DND-41 (cell line): ENCODE data around the gene CMYA5.
"Not testable (repeated sequence)": the region's sequence is repeated elsewhere in the genome, so short reads cannot be mapped to it uniquely, and the experiment has no call there.

Experiments used
- ATAC-seq: fragments of 200-7000 bp; cut with Tn5 transposase; 3 replicates; pipeline ENCODE4 v1.9.1; 2021; ENCODE audit warnings: low read depth; ENCODE audit not compliant: insufficient read depth
- DNase-seq: peaks from one replicate; pipeline ENCODE4 v3.0.0-alpha.2; 2020
- H2AFZ ChIP-seq: 2 replicates; pipeline ENCODE4 v1.6.0; 2012; ENCODE audit warnings: low read depth, low read length
- H3K27ac ChIP-seq: 2 replicates; pipeline ENCODE4 v1.5.1; 2012; ENCODE audit warnings: low read length, inconsistent platforms
- H3K27me3 ChIP-seq: fragments of 200-600 bp; sonication (generic); 2 replicates; pipeline ENCODE4 v1.6.0; 2012; ENCODE audit warnings: low read length, mild to moderate bottlenecking, inconsistent platforms; ENCODE audit not compliant: insufficient read depth, poor library complexity
- H3K36me3 ChIP-seq: 2 replicates; pipeline ENCODE4 v1.5.1; 2012; ENCODE audit warnings: low read length, inconsistent platforms; ENCODE audit not compliant: insufficient read depth
- H3K4me1 ChIP-seq: 2 replicates; pipeline ENCODE4 v1.5.1; 2012; ENCODE audit warnings: mild to moderate bottlenecking, low read length; ENCODE audit not compliant: insufficient read depth
- H3K4me2 ChIP-seq: 2 replicates; pipeline ENCODE4 v1.6.0; 2012; ENCODE audit warnings: mild to moderate bottlenecking, moderate library complexity, low read length, inconsistent platforms; ENCODE audit not compliant: insufficient read depth
- H3K4me3 ChIP-seq, 2 experiments: fragments of 200-600 bp in 1 of 2; shearing (Covaris generic) in 1 of 2; 2 replicates each; pipeline ENCODE4 v1.5.1; 2012 to 2016; ENCODE audit warnings: inconsistent platforms in 2 of 2, low read length in 2 of 2, mild to moderate bottlenecking in 2 of 2, low read depth in 1 of 2, moderate library complexity in 1 of 2
- H3K79me2 ChIP-seq: 2 replicates; pipeline ENCODE4 v1.6.0; 2012; ENCODE audit warnings: low read length, inconsistent platforms; ENCODE audit not compliant: insufficient read depth
- H3K9ac ChIP-seq: 2 replicates; pipeline ENCODE4 v1.6.0; 2012; ENCODE audit warnings: low read depth, mild to moderate bottlenecking, inconsistent platforms, low read length, moderate library complexity
- H3K9me3 ChIP-seq: 2 replicates; pipeline ENCODE4 v1.5.1; 2012; ENCODE audit warnings: low read length, moderate library complexity, mild to moderate bottlenecking, inconsistent platforms; ENCODE audit not compliant: insufficient read depth, severe bottlenecking
- H4K20me1 ChIP-seq: 2 replicates; pipeline ENCODE4 v1.6.0; 2012; ENCODE audit warnings: low read length; ENCODE audit not compliant: insufficient read depth
- EZH2 ChIP-seq: IDR thresholded peaks from 3 replicates; pipeline ENCODE4 v1.6.1; 2012; ENCODE audit warnings: borderline replicate concordance, low read depth, mild to moderate bottlenecking, moderate library complexity, low read length, inconsistent platforms; ENCODE audit not compliant: severe bottlenecking
- TF ChIP-seq, protein P1 (sequence below): IDR thresholded peaks from 2 replicates; pipeline ENCODE4 v1.5.1; 2012; ENCODE audit warnings: borderline replicate concordance, low read length, moderate library complexity, mild to moderate bottlenecking; ENCODE audit not compliant: poor library complexity, severe bottlenecking; ENCODE audit errors: extremely low read depth

Gene CMYA5

DNA sequence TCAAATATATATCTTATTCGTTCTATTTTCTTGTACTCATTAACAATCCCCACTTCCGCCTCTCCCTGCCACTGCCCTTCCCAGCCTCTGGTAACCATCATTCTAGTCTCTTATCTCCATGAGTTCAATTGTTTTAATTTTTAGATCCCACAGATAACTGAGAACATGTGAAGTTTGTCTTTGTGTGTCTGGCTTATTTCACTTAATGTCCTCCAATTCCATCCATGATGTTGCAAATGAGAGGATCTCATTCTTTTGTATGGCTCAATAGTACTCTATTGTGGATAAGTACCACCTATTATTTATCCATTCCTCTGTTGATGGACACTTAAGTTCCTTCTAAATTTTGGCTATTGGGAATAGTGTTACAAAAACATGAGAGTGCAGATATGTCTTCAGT lies 17.2 kb upstream of the CMYA5 start:
- Histone ChIP-seq H3K27ac (no peak overlapping the region), H3K4me3 (no peak overlapping the region), H3K27me3 (no peaks in the 10 kb centered on the region), H3K4me2 (no peak overlapping the region), H3K9me3 (no peaks in the 10 kb centered on the region), H3K36me3 (peaks cover 69% of the 10 kb centered on the region), H3K4me1 (no peaks in the 10 kb centered on the region), H3K9ac (no peak overlapping the region), H2AFZ (no peak overlapping the region), H4K20me1 (no peaks in the 10 kb centered on the region), H3K79me2 (peaks cover 14% of the 10 kb centered on the region; the same call in 1 of the 2 replicates)
- TF ChIP-seq EZH2 = no peak
- TF ChIP-seq, protein P1, sequence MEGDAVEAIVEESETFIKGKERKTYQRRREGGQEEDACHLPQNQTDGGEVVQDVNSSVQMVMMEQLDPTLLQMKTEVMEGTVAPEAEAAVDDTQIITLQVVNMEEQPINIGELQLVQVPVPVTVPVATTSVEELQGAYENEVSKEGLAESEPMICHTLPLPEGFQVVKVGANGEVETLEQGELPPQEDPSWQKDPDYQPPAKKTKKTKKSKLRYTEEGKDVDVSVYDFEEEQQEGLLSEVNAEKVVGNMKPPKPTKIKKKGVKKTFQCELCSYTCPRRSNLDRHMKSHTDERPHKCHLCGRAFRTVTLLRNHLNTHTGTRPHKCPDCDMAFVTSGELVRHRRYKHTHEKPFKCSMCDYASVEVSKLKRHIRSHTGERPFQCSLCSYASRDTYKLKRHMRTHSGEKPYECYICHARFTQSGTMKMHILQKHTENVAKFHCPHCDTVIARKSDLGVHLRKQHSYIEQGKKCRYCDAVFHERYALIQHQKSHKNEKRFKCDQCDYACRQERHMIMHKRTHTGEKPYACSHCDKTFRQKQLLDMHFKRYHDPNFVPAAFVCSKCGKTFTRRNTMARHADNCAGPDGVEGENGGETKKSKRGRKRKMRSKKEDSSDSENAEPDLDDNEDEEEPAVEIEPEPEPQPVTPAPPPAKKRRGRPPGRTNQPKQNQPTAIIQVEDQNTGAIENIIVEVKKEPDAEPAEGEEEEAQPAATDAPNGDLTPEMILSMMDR = no peak
- no peak for ATAC-seq
- no peak for DNase-seq

DNA sequence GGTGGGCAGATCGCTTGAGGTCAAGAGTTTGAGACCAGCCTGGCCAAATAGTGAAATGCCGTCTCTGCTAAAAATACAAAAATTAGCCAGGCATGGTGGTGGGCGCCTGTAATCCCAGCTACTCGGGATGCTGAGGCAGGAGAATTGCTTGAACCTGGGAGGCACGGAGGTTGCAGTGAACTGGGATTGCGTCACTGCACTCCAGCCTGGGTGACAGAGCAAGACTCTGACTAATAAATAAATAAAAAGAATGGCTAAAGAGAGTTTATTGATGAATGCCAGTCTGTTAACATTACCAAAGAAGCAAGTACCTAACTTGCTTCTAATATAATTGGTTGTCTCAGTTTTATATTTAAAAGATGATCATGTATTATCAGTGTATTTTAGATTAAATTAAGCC lies 13.3 kb upstream of the CMYA5 start:
- not testable (repeated sequence) for H3K27ac ChIP-seq, H3K9ac ChIP-seq, H2AFZ ChIP-seq, H4K20me1 ChIP-seq, ATAC-seq, H3K4me3 ChIP-seq, H3K27me3 ChIP-seq, H3K9me3 ChIP-seq, H3K4me2 ChIP-seq, H3K4me1 ChIP-seq, DNase-seq
- peaks cover 64% of the 10 kb centered on the region for H3K36me3 ChIP-seq
- peaks cover 14% of the 10 kb centered on the region; the same call in 1 of the 2 replicates for H3K79me2 ChIP-seq

DNA sequence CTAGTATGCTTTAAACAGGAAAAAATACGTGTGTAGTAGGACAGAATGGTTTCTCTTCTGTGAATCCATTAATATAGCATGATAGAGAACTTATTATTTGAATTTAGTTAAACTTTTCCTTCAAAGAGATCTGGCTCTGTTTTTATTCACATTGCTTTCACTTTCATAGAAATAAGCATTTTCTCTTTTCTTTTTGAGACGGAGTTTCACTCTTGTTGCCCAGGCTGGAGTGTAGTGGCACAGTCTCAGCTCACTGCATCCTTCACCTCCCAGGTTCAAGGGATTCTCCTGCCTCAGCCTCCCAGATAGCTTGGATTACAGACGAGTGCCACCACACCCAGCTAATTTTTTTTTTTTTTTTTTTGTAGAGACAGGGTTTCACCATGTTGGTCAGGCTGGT lies 7.5 kb upstream of the CMYA5 start:
- not testable (repeated sequence) for ATAC-seq, H4K20me1 ChIP-seq, H3K4me3 ChIP-seq, H3K9ac ChIP-seq, DNase-seq, H3K4me1 ChIP-seq, H3K9me3 ChIP-seq, H2AFZ ChIP-seq, H3K79me2 ChIP-seq, H3K4me2 ChIP-seq, H3K27ac ChIP-seq, H3K27me3 ChIP-seq
- H3K36me3 ChIP-seq = peaks cover 80% of the 10 kb centered on the region

DNA sequence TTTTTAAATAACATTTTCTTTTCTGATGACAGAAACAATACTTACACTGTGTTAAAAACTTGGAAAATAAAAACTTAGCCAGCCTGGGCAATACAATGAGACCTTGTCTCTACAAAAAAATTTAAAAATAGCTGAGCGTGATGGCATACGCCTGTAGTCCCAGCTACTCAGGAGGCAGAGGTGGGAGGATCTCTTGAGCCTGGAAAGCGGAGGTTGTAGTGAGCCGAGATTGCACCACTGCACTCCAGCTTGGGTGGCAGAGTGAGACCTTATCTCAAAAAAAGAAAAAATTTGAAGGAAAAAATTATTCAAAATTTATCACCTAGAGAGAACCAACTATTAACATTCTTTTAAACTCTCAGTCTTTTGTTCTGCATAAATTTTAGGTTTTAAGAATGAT lies 4.9 kb upstream of the CMYA5 start:
- no peak overlapping the region for H2AFZ ChIP-seq
- H3K4me3 ChIP-seq = no peak overlapping the region
- no peak for DNase-seq
- no peaks in the 10 kb centered on the region for H3K9me3 ChIP-seq
- no peaks in the 10 kb centered on the region for H4K20me1 ChIP-seq
- H3K9ac ChIP-seq = no peak overlapping the region
- no peak for ATAC-seq
- no peak overlapping the region for H3K4me2 ChIP-seq
- H3K4me1 ChIP-seq = no peaks in the 10 kb centered on the region
- H3K36me3 ChIP-seq = peaks cover 74% of the 10 kb centered on the region
- TF ChIP-seq EZH2 = no peak
- TF ChIP-seq, protein P1 = no peak
- H3K27me3 ChIP-seq = no peaks in the 10 kb centered on the region
- H3K79me2 ChIP-seq = no peaks in the 10 kb centered on the region
- no peak overlapping the region for H3K27ac ChIP-seq

DNA sequence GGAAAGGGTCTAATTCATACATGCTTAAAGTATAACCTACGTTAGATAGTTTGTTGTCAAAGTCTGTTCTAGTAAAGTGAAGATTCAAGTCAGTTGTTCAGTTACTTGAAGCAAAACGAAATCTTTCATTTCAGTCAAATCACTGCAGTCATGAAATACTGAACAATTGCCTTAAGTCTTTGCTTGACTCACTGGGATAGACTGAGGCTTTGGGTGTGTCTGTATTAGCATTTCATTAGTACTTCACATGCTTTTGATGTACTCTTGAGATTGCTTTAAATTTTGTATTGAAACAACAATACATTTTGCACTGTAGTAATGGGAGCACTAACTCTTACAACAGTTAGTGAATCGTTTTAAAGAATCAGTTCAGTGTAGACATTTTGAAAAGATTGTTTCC lies 4.0 kb upstream of the CMYA5 start:
- no peaks in the 10 kb centered on the region for H3K9me3 ChIP-seq
- H3K4me3 ChIP-seq = no peak overlapping the region
- no peak overlapping the region for H2AFZ ChIP-seq
- ATAC-seq = 0 out of 3 replicates have a peak, but pooled peaks have one; percentile 31
- H3K27ac ChIP-seq = no peak overlapping the region
- DNase-seq = no peak
- TF ChIP-seq EZH2 = no peak
- TF ChIP-seq, protein P1 = no peak
- H3K4me1 ChIP-seq = no peaks in the 10 kb centered on the region
- no peaks in the 10 kb centered on the region for H3K79me2 ChIP-seq
- no peaks in the 10 kb centered on the region for H3K27me3 ChIP-seq
- H3K36me3 ChIP-seq = peaks cover 68% of the 10 kb centered on the region
- no peak overlapping the region for H3K9ac ChIP-seq
- H4K20me1 ChIP-seq = no peaks in the 10 kb centered on the region
- H3K4me2 ChIP-seq = no peak overlapping the region
